Measurements from ENCODE around the gene ASS1. TPM values are rescaled to one million over a fixed set of nuclear protein-coding genes. Genes with fewer than 3 reads are reported as not detected.
A peak's percentile ranks its signal among the peaks of the same experiment; 100 is the strongest.

ASS1 gene
- total RNA-seq, 1 experiment from 2014 or later = 26.2 TPM

GRCh38 chr9:130443456-130443801 lies 1.3 kb upstream of the ASS1 start:
- no peak for DNase-seq (ENCODE audit: low read depth, low spot score)
- intact Hi-C loops (cut with micrococcal nuclease; ENCODE audit: unreplicated experiment) = no loop called here
- ATAC-seq = no peak
- H3K4me3 ChIP-seq (ENCODE audit: low read depth in 2 of 2, low read length in 2 of 2) = no peak overlapping the region
- CTCF ChIA-PET = interaction anchor here (0.5 kb wide), 1 partner anchor 15 kb away, joined by 3 read pairs; no protein-coding TSS in a partner anchor
- no peak for TF ChIP-seq POLR2AphosphoS5 (IDR thresholded peaks at IDR 0.05; ENCODE audit: low read depth, low read length)
- POLR2A ChIA-PET = no interaction called here
- H3K27ac ChIP-seq (ENCODE audit: low read length) = no peak overlapping the region
- no TSS peak for BruUV-seq (replicated peaks)
- no peaks in the 10 kb centered on the region for H3K27me3 ChIP-seq (ENCODE audit: control insufficient read depth, insufficient read depth, low read length)
- no peaks in the 10 kb centered on the region for H3K36me3 ChIP-seq (ENCODE audit: control insufficient read depth, insufficient read depth, low read length)
- H3K9me3 ChIP-seq (ENCODE audit: control insufficient read depth, insufficient read depth, low read depth, low read length) = peaks cover 7% of the 10 kb centered on the region; the same call in 1 of the 2 replicates
- in situ Hi-C loops (cut with HindIII; ENCODE audit: low pct_unique_long_range_greater_than_20kb, low sequenced_read_pairs) = no loop called here
- peaks cover 15% of the 10 kb centered on the region for H3K4me1 ChIP-seq (ENCODE audit: control insufficient read depth, insufficient read depth, low read length)

GRCh38 chr9:130443840-130444492 lies 795 bp upstream of the ASS1 start:
- Histone ChIP-seq H3K27ac (ENCODE audit: low read length) (no peak overlapping the region), H3K9me3 (ENCODE audit: control insufficient read depth, insufficient read depth, low read depth, low read length) (peaks cover 7% of the 10 kb centered on the region; the same call in 1 of the 2 replicates), H3K4me1 (ENCODE audit: control insufficient read depth, insufficient read depth, low read length) (peaks cover 15% of the 10 kb centered on the region), H3K4me3 (ENCODE audit: low read depth in 2 of 2, low read length in 2 of 2) (peak overlapping the region in 1 of 2 experiments; percentile 51; a peak in 2 of 4 replicates), H3K36me3 (ENCODE audit: control insufficient read depth, insufficient read depth, low read length) (no peaks in the 10 kb centered on the region), H3K27me3 (ENCODE audit: control insufficient read depth, insufficient read depth, low read length) (no peaks in the 10 kb centered on the region)
- ChIA-PET CTCF (no interaction called here), POLR2A (no interaction called here)
- no TSS peak for BruUV-seq (replicated peaks)
- in situ Hi-C loops (cut with HindIII; ENCODE audit: low pct_unique_long_range_greater_than_20kb, low sequenced_read_pairs) (no loop called here), intact Hi-C loops (cut with micrococcal nuclease; ENCODE audit: unreplicated experiment) (no loop called here)
- DNase-seq (ENCODE audit: low read depth, low spot score) (no peak), ATAC-seq (peak; percentile 12)
- TF ChIP-seq POLR2AphosphoS5 (IDR thresholded peaks at IDR 0.05; ENCODE audit: low read depth, low read length) (no peak), SIN3A (IDR thresholded peaks at IDR 0.05; ENCODE audit: borderline replicate concordance, insufficient read depth, low read depth, low read length) (no peak), TCF7L2 (IDR thresholded peaks at IDR 0.05; ENCODE audit: low read depth, low read length) (no peak), REST (IDR thresholded peaks at IDR 0.05; ENCODE audit: insufficient read depth in 1 of 2, low read depth in 2 of 2, low read length in 1 of 2) (no peak), CTCF (IDR thresholded peaks at IDR 0.05) (no peak)

- Histone ChIP-seq H3K27me3 (ENCODE audit: control insufficient read depth, insufficient read depth, low read length) (no peaks in the 10 kb centered on the region), H3K9me3 (ENCODE audit: control insufficient read depth, insufficient read depth, low read depth, low read length) (peaks cover 7% of the 10 kb centered on the region; the same call in 1 of the 2 replicates), H3K4me1 (ENCODE audit: control insufficient read depth, insufficient read depth, low read length) (peaks cover 15% of the 10 kb centered on the region), H3K36me3 (ENCODE audit: control insufficient read depth, insufficient read depth, low read length) (no peaks in the 10 kb centered on the region), H3K4me3 (ENCODE audit: low read depth in 2 of 2, low read length in 2 of 2) (peak overlapping the region; percentile 51 to 61), H3K27ac (ENCODE audit: low read length) (peak overlapping the region; percentile 44; the same call in 1 of the 2 replicates)
- DNase-seq (ENCODE audit: low read depth, low spot score) = no peak
- 0 out of 2 replicates have a peak, but pooled peaks have one; percentile 35 for TF ChIP-seq TCF7L2 (IDR thresholded peaks at IDR 0.05; ENCODE audit: low read depth, low read length)
- no peak; the same call in 1 of the 2 replicates for TF ChIP-seq SIN3A (IDR thresholded peaks at IDR 0.05; ENCODE audit: borderline replicate concordance, insufficient read depth, low read depth, low read length)
- ATAC-seq = peak; percentile 56
- ChIA-PET POLR2A (no interaction called here), CTCF (no interaction called here)
- no TSS peak for BruUV-seq (replicated peaks)
- intact Hi-C loops (cut with micrococcal nuclease; ENCODE audit: unreplicated experiment) (no loop called here), in situ Hi-C loops (cut with HindIII; ENCODE audit: low pct_unique_long_range_greater_than_20kb, low sequenced_read_pairs) (no loop called here)
Observed at GRCh38 chr9:130445268-130445983, 665 bp downstream of the ASS1 start.
